Stimulated activated naive CD4-positive, alpha-beta T cell (primary cell): ENCODE data around the gene ARL6.
A peak's percentile ranks its signal among the peaks of the same experiment; 100 is the strongest.

ENCODE experiments used
- DNase-seq, 6 experiments: peaks; one replicate each; lab custom pipeline; 2025; lab: John Stamatoyannopoulos, UW

Gene ARL6, protein sequence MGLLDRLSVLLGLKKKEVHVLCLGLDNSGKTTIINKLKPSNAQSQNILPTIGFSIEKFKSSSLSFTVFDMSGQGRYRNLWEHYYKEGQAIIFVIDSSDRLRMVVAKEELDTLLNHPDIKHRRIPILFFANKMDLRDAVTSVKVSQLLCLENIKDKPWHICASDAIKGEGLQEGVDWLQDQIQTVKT

DNA sequence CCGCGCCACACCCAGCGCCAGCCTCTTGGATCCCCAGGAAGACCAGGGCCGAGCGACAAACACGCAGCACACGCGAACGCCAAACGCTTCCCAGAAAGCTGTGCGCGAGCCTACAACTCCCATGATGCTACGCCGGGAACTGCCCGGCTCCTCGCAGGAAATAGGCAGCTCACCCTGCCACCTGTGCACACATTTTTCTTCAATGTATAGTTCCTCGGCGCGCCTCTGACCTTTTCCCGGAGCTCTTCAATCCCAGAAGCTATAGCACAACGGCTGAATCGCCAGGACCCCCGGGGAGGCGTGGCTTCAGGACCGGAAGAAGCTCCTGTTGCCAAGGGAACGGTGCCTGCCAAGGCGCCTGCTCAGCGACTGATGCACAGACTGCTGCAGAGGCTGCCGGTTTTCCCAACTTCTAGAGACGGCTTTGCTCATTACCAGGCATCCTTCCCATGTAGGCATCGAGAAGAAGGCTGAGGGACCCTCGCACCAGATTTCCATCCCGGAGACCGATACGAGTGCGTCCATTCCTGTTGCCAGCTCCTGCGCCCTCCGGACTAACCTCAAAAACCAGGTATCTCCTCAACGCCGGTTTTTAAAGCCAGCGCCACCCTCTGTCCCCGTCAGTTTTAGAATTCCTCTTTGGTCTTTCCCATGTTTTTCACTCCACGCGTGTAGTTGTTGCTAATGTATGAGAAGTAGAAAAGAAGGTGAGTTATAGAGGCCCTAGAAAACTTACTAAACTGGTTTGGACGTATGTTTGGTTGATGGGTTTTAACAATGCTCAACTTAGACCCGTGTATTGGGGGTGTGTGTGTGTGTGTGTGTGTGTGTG is at the start of gene ARL6:
ARL6 (plus strand) TSS at position 352 of the 832 bp plus-strand sequence. CDS start 3,350 bp downstream, outside the sequence.
- DNase-seq: peak; percentile 51 to 88 (median 69)

DNA sequence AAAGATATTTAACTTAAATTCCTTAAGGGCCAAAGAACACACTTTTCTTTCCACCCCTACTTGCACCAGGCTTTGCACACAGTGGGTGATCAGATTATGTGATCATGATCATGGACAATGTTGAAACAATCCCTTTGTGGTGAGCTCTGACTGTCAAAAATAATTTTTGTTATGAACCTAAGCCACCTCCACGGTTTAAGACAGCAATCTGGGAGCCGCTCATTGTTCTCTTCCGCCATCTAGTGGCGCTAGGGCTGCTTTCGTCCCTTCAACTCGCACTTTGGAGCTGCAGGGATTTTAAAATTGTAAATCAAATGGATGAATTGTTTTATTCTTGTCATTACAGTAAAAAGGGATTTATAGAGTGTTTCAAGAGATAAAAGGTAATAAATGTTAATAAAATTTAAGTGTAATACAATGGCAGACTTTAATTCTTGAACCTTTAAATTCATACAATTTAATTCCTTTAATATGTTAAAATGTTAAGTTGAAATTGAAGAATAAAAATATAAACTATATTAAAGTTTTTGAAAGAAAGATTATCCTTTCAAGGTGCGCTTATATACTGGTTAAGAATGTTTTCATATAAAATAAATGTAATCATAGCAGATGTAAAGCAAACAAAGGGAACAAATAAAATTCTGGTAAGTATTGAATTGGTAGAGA is 45.3 kb upstream of the ARL6 start:
- DNase-seq: peak; percentile 1 to 62 (median 20)

DNA sequence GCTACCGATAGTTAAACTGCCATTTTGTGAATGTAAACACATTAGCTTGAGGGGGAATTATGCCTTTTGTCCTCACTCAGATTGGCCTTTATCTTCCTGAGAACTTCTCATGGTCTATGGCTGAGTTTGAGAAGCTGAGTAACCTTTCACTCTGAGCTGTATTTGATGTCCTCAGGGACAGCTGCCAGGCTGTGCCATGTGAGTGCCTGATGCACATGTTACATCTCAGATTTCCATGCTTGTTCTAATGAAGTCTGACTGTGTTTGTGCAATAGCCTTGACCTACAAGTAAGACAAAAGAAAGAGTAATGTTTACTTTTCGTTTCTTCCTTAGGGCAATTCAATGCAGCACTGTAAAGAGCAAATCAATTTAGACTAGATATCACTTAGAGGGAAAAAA is 44.1 kb upstream of the ARL6 start:
- DNase-seq: no peak

DNA sequence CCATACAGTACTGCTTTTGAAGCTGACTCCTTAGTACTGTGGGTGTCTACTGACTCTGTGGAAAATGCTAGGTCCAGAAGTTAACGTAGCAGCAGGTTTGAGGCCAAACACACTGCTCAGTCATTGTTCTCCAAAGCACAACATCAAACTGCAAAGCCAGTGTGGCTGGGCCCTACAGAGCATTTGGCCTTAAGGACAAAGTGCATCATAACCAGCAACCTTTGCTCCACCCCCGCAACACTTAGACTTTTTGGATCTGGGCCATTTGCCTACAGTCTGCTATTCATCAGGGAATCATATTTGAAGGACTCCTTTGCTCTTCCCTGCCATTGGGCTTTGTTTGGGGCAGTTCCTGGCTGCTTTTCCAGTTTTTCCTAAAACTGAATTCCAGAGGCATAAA is 43.1 kb upstream of the ARL6 start:
- DNase-seq: no peak

DNA sequence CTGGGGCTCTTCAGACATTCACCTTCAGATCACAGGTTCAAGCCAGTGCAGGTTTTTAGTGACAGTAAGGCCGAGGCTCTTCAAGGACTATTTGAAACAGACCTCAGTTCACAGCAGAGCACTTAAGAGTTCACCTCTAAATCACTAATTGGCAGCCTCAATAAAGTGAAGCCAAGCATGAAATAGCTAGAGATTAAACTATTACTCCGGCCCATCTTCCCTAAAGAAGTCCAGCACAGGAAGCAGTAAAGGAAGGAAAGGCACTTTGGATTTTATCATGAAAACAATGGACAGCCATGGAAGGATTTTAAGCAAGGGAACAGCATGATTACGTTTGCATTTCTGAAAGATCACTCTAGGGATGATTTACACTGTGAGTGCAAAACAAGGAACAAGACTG is 27.6 kb upstream of the ARL6 start:
- no peak for DNase-seq

DNA sequence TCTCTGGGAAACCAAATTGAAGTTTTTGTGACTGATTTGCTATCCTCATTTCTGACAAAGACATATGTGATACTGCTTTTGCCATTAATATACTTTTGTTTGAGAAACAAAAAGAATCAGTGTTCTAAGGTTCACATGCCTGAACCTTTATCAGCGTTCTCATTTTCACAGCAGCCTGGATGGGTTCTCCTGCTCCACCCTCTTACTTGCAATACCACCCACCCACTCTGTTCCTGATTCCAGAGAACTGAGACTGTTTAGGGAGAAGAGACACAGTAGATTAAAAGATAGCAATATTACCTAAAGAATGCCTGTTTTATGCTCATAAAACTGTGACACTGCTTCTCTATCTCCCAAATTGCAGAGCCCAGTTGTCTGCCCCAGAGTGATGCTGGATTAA is 25.8 kb upstream of the ARL6 start:
- no peak for DNase-seq

DNA sequence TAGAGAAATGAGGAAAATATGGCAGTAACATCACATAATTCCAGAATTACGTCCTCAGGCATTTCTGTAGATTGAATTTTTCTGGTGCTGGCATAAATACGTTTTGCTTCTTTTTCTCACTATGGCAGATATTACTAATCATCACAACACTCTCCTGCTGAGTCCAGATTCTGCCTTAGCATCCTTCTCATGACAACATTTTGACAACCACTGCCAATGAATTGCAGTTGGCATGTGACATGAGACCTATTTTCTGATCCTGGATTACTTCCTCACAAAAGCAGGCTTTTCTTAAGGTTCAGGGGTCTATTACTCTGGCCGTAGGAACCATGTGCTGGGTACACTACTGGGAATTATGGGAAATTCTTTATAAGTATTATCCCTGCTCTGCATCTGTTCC is 22.5 kb upstream of the ARL6 start:
- no peak for DNase-seq

DNA sequence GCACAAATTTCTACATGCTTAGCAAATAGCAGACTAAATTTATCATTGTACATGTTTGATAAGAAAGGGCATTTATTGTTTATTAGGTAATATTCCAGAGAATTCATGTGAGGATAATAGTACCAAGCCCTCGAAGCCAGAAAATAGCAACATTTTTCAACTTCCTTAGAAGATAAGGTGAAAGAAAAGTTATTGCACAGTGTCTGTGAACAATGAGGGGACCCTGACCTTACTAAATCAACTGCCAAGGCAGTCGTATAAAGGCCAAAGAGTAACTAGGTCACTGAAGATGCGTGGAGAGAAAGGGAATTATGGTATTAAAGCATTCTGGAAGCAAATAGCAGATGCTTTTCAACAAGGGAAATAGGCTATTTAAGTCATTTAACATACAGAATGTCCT is 20.3 kb upstream of the ARL6 start:
- no peak for DNase-seq

DNA sequence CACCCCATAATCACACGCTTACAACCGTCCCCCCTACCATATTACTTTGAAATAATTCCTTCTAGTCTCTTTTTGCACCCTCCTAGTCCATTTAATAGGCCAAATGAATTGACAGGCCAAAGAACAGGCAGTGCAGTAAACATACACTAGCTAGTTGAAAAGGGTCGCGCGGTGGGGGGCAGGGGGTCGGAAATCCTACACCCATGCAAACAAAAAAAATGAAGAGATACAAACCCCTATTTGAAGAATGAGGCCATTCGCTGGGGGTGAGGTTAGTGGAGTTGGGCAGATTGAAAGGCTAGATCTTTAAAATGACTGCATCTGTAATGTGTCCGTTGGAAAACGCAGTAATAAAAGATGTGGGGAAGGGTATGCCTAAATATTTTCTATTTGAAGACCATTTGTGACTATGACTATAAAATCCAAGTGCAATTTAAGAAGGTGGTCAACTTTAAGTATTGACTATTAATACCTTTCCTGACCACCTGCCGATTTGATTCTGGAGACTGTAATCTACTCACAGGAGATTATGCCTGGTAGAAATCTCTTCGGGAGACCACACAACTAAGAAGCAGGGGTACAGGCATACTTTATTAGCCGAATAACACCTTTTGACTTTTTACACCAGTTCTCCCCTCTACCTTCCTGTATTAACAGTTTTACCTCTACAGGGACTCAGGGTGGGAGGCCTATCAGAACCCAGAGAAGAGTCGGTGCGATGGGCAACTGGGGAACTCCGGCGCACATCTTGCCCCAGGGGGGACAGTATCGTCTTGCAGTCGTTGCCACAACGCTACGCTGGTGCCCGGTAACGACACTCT is 762 bp upstream of the ARL6 start:
- DNase-seq: no peak

DNA sequence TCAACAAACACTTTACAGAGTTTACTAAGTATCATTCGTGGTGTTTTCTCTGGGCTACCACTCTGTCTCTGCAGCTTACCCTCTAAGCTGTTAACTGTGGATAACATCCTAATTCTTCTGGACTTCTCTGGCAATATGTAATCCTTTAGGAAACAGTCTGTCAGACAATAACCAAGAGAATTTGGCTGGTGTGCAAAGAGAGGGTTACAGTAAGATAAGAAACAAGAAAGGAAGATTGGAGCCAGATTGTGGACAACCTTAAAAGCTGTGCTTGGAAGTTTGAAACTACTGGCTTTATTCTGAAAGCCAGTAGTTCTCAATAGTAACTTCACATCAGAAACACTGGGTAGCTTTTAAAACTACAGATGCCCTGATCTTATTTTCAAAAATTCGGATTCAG is 778 bp downstream of the ARL6 start:
- no peak for DNase-seq

DNA sequence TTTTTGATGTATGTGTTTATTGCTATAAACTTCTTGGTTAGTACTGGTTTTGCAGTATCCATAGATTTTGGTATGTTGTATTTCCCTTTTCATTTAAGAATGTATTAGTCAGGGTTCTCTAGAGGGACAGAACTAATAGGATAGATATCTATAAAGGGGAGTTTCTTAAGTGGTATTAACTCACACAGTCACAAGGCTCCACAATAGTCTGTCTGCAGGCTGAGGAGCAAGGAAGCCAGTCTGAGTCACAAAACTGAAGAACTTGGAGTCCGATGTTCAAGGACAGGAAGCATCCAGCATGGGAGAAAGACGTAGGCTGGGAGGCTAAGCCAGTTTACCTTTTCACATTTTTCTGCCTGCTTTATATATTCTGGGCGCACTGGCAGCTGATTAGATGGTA is 8.4 kb downstream of the ARL6 start:
- DNase-seq: no peak

DNA sequence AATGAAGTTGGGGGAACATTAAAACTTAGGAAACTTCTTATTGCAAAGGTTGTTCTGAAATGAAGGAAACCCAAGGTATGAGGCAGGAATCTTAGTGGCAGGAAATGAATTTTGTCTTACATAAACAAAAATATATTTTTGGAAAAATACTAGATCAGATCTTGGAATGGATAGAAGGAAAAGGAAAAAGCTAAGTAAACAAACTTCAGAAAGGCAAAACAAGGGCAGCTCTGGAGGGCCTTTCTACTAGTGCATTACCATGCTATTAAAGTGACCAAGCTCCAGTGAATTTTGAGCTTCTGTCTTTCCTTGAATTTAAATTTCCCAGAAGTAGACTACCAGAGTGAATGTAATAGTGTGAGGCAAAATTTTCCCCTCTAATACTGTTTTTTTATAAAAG is 13.6 kb downstream of the ARL6 start:
- DNase-seq: no peak

DNA sequence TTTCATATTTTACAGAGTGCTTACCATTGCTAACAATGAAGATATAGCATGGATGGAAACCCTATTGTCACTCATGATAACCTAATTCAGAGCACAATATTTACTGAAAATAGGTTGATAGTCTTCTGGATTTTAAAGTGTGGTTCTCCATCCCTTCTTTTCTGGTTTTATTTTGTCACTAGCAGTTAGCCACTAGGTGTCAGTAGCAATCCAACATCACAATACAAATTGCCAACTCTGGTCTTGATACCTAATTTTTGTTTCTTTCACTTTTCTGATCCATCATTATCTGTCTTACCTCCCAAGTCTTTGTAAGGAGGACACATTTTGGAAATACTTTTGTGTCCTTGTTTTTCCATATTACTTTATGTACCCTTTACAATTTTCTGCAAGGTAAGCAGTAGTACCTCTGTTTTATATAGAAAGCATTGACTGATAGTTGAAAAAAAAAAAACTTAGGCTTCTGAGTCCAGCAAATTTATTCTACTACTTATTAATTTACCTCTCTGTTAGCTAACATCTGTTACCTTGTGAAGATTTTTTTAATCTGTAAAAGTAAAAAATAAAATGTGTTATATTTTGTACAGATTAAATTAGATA is 29.0 kb downstream of the ARL6 start:
- peak in 3 of 6 experiments; percentile 18 to 67 (median 57) for DNase-seq

DNA sequence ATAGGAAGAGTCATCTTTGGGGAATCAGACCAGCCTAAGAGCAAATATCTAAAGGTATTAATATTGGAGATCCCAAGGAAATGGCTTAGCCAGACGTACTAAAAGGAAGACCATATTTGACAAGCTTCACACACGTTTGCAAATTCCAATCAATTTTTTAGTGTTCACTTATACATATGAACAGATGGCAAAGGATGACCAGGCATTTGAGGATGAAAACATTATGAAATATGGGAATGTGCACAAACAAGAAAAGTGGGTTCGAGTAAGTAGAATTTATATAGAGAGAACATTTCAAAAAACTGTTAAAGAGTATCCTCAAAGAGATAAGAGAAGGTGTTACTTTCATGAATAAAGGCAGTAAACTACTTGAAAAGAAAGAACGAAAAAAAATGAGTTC is 31.4 kb downstream of the ARL6 start:
- no peak for DNase-seq

DNA sequence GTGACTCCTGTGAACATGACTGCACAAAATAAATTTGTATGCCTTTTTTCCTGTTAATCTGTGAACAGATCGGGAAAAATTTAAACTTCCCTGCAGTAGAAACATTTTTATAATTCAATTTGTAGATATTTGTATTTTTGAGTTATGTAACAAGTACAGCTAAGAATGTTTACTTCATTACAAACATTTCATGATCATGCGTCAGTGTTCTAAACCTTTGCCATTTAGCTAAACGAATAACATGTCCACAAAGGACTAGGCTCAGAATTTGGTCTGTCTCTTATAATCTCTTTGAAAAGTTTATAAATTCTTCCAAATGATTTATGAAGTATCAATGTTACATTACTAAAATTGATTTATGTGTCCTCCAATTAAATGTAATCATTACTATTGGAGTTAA is 39.9 kb downstream of the ARL6 start:
- no peak for DNase-seq

DNA sequence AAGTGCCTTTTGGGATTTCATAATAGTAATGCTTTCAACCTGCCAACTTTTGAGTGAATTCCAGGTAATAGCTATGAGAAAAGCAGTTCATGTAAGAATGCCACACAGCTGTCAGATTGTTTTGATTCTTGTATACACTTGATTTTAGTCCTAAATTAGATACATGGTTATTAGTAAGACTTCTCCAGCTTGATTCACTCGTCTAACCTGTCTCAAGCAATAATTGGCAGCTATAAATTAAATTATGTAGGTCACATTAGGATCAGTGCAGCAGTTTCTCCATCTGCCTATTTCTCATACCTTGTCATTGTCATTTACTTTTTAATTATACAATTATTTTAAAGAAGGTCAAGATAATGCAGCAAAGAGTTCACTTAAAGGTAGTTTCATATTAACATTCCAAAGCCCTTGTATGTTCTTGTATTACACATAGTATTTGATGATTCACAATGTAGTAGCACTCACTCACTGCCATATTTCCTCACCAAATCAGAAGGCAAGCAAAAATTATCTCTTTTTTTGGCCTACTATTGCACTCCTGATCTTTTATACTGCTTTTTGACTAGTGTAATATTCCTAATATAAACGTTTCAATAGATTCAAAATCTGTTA is 46.3 kb downstream of the ARL6 start:
- no peak for DNase-seq

DNA sequence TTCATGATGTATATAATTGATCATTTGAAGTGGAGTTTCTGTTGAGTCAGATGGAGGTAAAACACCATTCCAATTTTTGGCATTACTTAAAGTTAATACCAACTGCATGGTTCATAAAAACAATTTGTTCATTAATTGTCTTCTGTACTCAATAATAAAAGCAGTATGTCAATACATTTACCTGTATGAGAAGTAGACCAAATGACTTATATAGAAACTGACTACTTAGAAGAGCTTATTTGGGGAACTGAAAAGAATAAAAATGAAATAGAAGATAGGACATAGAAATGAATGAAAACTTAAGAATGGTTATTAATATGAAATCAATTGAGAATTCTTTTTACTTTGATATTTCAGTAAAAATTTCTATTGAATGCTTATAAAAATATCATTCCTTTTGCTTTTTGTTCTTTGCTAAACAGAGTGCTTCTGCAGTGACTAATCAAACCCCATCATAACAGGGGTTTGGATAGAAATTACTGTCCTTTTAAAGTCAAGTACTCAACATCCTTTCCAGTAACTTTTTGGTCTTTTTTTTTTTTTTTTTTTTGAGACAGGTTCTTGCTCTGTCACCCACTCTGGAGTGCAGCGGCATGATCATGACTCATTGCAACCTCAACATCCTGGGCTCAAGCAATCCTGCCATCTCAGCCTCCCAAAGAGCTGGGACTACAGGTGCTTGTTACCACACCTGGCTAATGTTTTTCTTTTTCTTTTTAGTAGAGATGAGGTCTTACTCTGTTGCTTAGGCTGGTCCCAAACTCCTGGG is 50.8 kb downstream of the ARL6 start:
- no peak for DNase-seq

DNA sequence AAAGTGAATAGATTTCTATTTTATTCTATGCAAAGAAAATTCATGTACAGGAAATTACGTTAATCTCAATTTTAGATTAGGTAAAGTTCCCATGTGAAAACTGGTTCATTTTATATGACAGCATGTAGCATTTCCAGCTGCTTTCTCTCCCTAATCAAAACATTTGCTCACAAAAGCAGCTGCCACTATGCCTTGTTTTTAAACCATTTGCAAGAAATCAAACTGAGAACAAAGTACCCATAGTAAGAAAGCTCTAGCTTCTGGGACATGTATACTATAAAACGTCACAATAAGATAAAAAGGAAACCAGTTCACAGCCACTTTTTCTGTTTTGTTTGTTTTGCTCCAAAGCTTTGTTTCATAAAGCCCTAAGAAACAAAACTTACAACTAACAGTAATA is 52.3 kb downstream of the ARL6 start:
- no peak for DNase-seq

DNA sequence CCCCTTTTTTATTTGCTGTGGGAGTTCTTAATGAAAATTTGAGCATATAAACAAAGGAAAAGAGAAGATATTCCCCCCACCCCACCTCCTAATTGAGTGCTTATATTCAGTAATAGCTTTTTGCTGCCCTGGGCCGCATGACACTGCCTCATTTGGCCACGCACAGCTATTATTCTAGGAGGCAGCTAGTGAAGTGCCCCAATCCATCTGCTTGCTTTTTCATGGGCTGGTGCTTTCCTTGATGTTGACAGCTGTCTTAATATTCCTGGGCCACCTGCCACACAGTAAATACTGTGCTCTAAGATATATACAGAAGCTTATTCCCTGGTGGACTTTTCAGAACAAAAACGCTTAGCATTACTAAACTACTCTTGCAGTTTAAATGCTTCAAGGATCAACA is 53.4 kb downstream of the ARL6 start:
- no peak for DNase-seq

DNA sequence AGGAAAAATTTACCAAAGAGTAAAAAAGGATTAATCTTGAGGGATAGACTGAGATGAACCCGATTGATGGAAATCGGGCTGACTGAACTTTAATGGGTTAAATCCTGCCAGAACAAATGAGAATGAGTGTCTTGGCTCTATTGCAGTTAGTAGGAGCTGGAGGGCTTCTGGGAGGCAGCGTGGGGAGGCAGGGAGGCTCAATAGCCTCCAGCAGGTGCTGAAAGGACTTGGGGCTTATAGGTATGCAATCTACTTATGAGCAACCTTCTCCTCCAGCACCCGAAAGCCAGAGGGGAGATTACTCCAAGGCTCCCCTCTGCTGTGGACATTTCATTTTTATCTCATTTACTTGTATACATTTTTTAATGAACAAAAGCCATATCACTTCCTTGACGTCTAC is 56.2 kb downstream of the ARL6 start:
- DNase-seq: no peak
